Adrenal gland (tissue), 12 donors: ENCODE data around the gene MORN4. TPM values are rescaled to one million over a fixed set of nuclear protein-coding genes. Genes with fewer than 3 reads are reported as not detected.
A peak's percentile ranks its signal among the peaks of the same experiment; 100 is the strongest.

Source experiments
- DNase-seq, 7 donors: peaks; one replicate each; pipeline ENCODE4 v3.0.0-alpha.2; 2019 to 2020
- H3K27ac ChIP-seq, 5 donors: fragments of 200-600 bp; sonication (generic) in 4 of 5; 1 replicate in 3 of 5; 2 replicates in 2 of 5; pipeline versions ENCODE4 v1.5.1 to v1.8.0; 2016 to 2020; ENCODE audit warnings: mild to moderate bottlenecking in 1 of 5
- H3K27me3 ChIP-seq: fragments of 200-600 bp; 2 replicates; pipeline ENCODE4 v1.8.0; 2021
- H3K36me3 ChIP-seq, 2 donors: fragments of 200-600 bp; replicated peaks in 1 of 2; 1 replicate in 1 of 2; 2 replicates in 1 of 2; pipeline versions ENCODE4 v1.5.1 to v1.8.0; 2018 to 2022
- H3K4me1 ChIP-seq, 2 donors: fragments of 200-600 bp; replicated peaks in 1 of 2; 1 replicate in 1 of 2; 2 replicates in 1 of 2; pipeline versions ENCODE4 v1.5.1 to v1.8.0; 2018 to 2021
- H3K4me3 ChIP-seq, 4 donors: fragments of 200-600 bp; sonication (generic) in 3 of 4; one replicate each; pipeline ENCODE4 v1.5.1; 2016 to 2018
- H3K9me3 ChIP-seq, 3 donors: fragments of 200-600 bp; sonication (generic) in 1 of 3; replicated peaks in 1 of 3; 1 replicate in 2 of 3; 2 replicates in 1 of 3; pipeline versions ENCODE4 v1.5.1 to v1.8.0; 2016 to 2021
- CTCF ChIP-seq, 6 experiments: fragments of 450-650 bp in 4 of 6; fragments of 200-600 bp in 2 of 6; sonication (generic) in 1 of 6; IDR thresholded peaks; 1 replicate in 5 of 6; 2 replicates in 1 of 6; pipeline versions ENCODE4 v1.5.1 to v1.8.0; 2016 to 2021; ENCODE audit warnings: antibody characterized with exemption in 6 of 6, mild to moderate bottlenecking in 2 of 6, moderate library complexity in 1 of 6
- POLR2A ChIP-seq, 2 donors: fragments of 450-650 bp; IDR thresholded peaks; one replicate each; pipeline ENCODE4 v1.6.1; 2017; ENCODE audit warnings: antibody characterized with exemption in 2 of 2, mild to moderate bottlenecking in 2 of 2, moderate library complexity in 1 of 2
- WGBS, 4 donors: extraction: QIAGEN DNeasy Blood & Tissue Kit in 2 of 4; methylation state at CpG; one replicate each; pipeline versions ENCODE4 v1.1.5 to v1.1.7; 2013 to 2017; 5-methylcytosine and 5-hydroxymethylcytosine counted together
- intact Hi-C, 2 donors: fragments of 100-400 bp; cut with DNase I; formaldehyde crosslinking; loops; one replicate each; pipeline versions ENCODE4 v1.14.1 to v1.15.0; 2022 to 2023
- polyA plus RNA-seq, 3 donors: library from polyadenylated mRNA; stranded (reverse); fragments of 200-250 nt in 2 of 3; fragments of 350-450 nt in 1 of 3; fragmentation: Illumina TruSeq in 1 of 3; extraction: RNeasy Lipid Tissue Mini Kit (QIAGEN cat#74804) in 1 of 3; gene quantifications; one replicate each; pipeline ENCODE4 v1.2.3, GENCODE V29; 2013 to 2014
- total RNA-seq, 9 donors: library from RNA; depleted of rRNA in 4 of 9; stranded (reverse); fragments of >200 nt in 4 of 9; fragments of 120-200 nt in 1 of 9; fragmentation: NEBNext Ultra II Directional in 1 of 9; extraction: Animal tissue kit (Norgen Biotek cat#: 25700) in 1 of 9; gene quantifications; one replicate each; pipeline versions ENCODE4 v1.1.0 to v1.2.4, GENCODE V29; 2013 to 2023
- donor health status: healthy with polysubstance abuse.
- donor health status: Bipolar disorder and iron deficiency.
- donor health status: DM: yes; HTN: yes; CAD: no.
- donor health status: DM: no; HTN: no; CAD: no.
- donor health status: DM: no; HTN: no; CAD: no.
- donor health status: DM: yes; HTN: yes; CAD: no.

The MORN4 gene
- total and polyA plus RNA-seq, 12 donors: 1.6 to 15.0 (median 8.0) TPM

DNA sequence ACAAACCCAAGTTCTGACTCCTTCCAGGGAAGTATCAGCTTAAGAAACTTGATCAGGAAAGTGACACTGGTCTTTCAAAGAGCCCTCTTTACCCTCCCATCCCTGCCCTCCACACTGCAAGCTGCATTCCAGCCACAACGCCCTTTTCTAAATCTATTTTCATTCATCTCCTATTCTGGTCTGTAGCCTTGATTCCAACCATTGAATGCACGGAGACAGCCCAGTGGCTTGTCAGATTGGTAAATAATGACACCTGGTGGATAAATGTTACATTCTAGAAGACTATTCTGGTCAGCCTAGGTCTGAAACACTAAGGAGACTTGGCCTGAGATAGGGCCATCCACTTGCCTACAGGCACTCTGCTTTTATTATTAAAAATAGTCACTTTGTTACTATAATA, 20.9 kb downstream of the MORN4 start:
- H3K36me3 ChIP-seq: no peaks in the 10 kb centered on the region
- DNase-seq: peak in 5 of 7 donors; percentile 33 to 69 (median 37)
- WGBS, 4 donors: 18 to 35% (median 25%) methylated on average over 2 of the region's 2 CpGs
- no peak overlapping the region for H3K4me3 ChIP-seq
- intact Hi-C loops: loop anchor here (5.0 kb wide), 1 partner anchor 40 kb away; the partner anchor contains the start of gene ANKRD2 (in 2 of the 2)
- no peaks in the 10 kb centered on the region for H3K9me3 ChIP-seq
- TF ChIP-seq POLR2A (IDR thresholded peaks at IDR 0.05): no peak
- TF ChIP-seq CTCF (IDR thresholded peaks at IDR 0.05): peak; percentile 18 to 67 (median 48)
- H3K27me3 ChIP-seq: no peaks in the 10 kb centered on the region
- H3K4me1 ChIP-seq: no peaks in the 10 kb centered on the region
- no peak overlapping the region for H3K27ac ChIP-seq

- Histone ChIP-seq H3K27ac (no peak overlapping the region), H3K4me1 (no peaks in the 10 kb centered on the region), H3K36me3 (no peaks in the 10 kb centered on the region), H3K27me3 (no peaks in the 10 kb centered on the region), H3K9me3 (no peaks in the 10 kb centered on the region), H3K4me3 (no peak overlapping the region)
- TF ChIP-seq CTCF (IDR thresholded peaks at IDR 0.05): no peak
- no peak for TF ChIP-seq POLR2A (IDR thresholded peaks at IDR 0.05)
- no peak for DNase-seq
- WGBS, 4 donors: 83 to 91% (median 86%) methylated on average over 4 to 12 of the region's 12 CpGs
- intact Hi-C loops: loop anchor here (5.0 kb wide), 1 partner anchor 39 kb away; the partner anchor contains the start of gene ANKRD2 (in 2 of the 2)
Measured at GRCh38 chr10:97611473-97611872, 21.8 kb downstream of the MORN4 start.

DNA sequence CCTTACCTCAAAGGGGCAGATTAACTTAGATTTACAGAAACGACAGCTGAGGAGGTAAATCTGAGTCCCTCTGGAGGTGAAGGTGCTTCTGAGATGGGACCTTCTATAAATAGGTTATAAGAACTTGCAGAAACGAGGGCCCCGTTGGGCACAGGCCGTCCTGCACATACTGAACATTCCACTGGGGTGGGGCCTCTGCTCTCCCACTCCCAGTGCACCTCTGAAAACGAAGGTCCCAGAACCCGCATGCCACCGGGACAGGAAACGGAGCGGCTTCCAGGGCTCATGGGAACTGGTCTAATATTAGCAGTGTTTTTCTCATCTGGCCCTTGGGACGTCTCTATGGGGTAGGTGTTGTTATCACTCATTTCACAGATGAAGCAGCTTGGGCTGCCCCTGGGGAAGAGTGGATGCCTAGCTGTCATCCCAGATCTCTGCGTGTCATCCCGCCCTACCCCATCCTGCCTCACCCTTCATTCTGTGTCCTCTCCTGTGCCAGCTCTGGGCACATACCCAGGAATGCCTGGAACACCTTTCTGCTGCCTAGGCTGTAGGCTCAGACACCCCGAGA, 24.2 kb downstream of the MORN4 start:
- H3K9me3 ChIP-seq: no peaks in the 10 kb centered on the region
- no peaks in the 10 kb centered on the region for H3K4me1 ChIP-seq
- H3K27ac ChIP-seq: peak overlapping the region in 1 of 5 donors; percentile 22
- H3K36me3 ChIP-seq: no peaks in the 10 kb centered on the region
- H3K4me3 ChIP-seq: no peak overlapping the region
- TF ChIP-seq POLR2A (IDR thresholded peaks at IDR 0.05): no peak
- no peak for TF ChIP-seq CTCF (IDR thresholded peaks at IDR 0.05)
- intact Hi-C loops: no loop called here
- WGBS, 4 donors: 73 to 84% (median 80%) methylated on average over 11 to 13 of the region's 13 CpGs
- H3K27me3 ChIP-seq: no peaks in the 10 kb centered on the region
- no peak for DNase-seq

GRCh38 chr10:97607095-97607636, 26.1 kb downstream of the MORN4 start:
- no peak overlapping the region for H3K27ac ChIP-seq
- 91 to 97% (median 95%) methylated on average over 4 to 5 of the region's 5 CpGs for WGBS, 4 donors
- no peaks in the 10 kb centered on the region for H3K27me3 ChIP-seq
- no peak overlapping the region for H3K4me3 ChIP-seq
- H3K36me3 ChIP-seq: no peaks in the 10 kb centered on the region
- H3K4me1 ChIP-seq: peaks cover 0 to 4% of the 10 kb centered on the region in 2 donors
- H3K9me3 ChIP-seq: no peaks in the 10 kb centered on the region
- no peak for DNase-seq
- intact Hi-C loops: no loop called here
- no peak for TF ChIP-seq CTCF (IDR thresholded peaks at IDR 0.05)
